ENCODE results near the gene DNLZ. TPM values are rescaled to one million over a fixed set of nuclear protein-coding genes. Genes with fewer than 3 reads are reported as not detected.

Gene DNLZ
- total RNA-seq, 4 donors from 2014 or later: 1.8 to 31.1 (median 19.7) TPM

DNA sequence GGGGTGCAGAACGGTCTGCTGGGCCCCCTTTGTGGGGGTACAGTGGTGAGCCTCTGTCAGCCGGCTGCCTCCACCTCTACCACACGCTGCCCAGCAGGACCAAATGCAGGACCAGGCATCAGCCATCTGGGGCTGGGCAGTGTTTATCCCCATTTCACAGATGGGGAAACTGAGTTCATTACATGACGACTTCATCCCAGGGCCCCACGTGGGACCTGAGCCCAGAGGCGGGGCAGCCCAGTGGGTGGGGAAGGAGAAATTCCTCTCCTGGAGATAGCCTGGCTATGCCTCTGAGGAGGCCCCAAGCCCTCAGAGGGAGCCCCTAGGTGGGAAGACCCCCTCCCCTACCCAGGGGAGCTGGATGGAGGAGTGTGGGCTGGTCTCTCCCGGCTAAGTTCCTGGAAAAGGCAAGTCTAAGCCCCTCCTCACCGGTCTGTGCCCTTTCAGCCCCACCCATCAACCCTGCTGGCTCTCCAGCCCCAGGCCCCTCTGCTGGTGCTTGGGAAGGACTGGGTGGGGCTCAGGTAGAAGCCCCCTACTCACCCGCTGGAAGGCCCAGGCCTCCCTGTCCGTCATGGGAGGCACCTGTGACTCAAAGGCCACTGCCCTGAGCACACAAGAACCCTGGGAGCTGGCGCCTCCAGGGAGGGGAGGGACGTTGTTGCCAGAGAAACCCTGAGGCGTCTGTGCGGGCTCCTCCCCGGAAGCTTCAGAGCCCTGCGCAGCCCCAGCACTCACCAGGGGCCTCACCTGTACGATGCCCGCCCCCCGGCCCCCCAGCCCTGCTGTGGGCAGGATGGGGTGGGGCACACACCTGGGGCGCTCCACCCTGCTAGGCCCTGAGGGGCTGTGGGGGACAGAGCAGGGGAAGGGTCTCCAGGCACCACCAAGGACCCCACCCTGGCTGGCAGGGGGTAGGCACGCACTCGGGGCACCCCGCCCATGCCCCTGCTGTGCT, 52.2 kb downstream of the DNLZ start:
- TF ChIP-seq CTCF (IDR thresholded peaks at IDR 0.05) (no peak), POLR2A (IDR thresholded peaks at IDR 0.05) (no peak)
- 0% methylated on average over 2 of the region's 23 CpGs; no CpG with 5 or more reads in 1 of the 2 donors for WGBS, 2 donors
- Histone ChIP-seq H3K27ac (no peak overlapping the region), H3K27me3 (peaks cover 0 to 50% (median 0%) of the 10 kb centered on the region in 4 donors), H3K4me3 (no peak overlapping the region), H3K9me3 (peaks cover 0 to 18% (median 11%) of the 10 kb centered on the region in 3 donors), H3K4me1 (peaks cover 0 to 22% (median 0%) of the 10 kb centered on the region in 3 donors), H3K36me3 (no peaks in the 10 kb centered on the region)
- no peak for DNase-seq
- intact Hi-C loops (cut with DNase I): no loop called here

DNA sequence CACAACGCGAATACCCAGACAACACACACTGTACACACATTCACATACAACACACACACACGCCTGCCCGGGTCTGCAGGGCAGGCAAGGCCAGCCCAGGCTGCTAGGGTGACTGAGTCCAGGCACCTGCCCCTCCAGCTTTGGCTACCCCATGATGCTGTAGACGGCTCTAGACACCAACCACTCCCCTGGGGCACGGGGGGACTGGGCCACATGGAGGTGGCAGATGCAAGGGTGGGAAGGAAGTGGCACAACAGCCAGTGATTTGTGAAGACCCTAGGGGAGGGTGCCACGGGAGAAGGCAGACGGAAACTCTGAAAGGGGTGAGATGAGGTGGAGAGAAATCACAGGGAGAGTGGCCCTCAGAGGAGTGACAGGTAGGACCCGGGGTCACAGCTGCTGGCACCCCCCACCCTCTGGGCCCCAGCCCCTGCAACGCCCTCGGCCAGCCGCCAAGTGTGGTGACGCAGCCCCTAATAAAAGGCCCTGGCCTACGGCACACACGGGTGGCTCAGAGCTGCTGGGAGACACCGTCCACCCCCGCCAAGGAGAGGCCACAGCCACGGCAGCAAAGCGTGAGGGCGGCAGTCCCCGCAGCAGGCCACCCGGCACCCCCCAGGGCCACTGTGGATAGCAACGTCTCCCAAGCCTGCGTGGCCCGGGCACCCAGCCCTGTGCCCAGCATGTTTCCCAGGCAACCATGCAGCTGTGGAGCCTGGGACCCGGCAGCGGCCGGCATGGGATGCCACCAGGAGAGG, 53.1 kb downstream of the DNLZ start:
- peaks cover 0 to 22% (median 0%) of the 10 kb centered on the region in 3 donors for H3K4me1 ChIP-seq
- H3K9me3 ChIP-seq: peaks cover 0 to 14% (median 11%) of the 10 kb centered on the region in 3 donors
- no peaks in the 10 kb centered on the region for H3K36me3 ChIP-seq
- no peak overlapping the region for H3K27ac ChIP-seq
- no peak for DNase-seq
- 32 to 57% methylated on average over 5 to 8 of the region's 28 CpGs for WGBS, 2 donors
- intact Hi-C loops (cut with DNase I): no loop called here
- H3K4me3 ChIP-seq: no peak overlapping the region
- TF ChIP-seq CTCF (IDR thresholded peaks at IDR 0.05) (no peak), POLR2A (IDR thresholded peaks at IDR 0.05) (no peak)
- H3K27me3 ChIP-seq: peaks cover 0 to 58% (median 0%) of the 10 kb centered on the region in 4 donors

DNA sequence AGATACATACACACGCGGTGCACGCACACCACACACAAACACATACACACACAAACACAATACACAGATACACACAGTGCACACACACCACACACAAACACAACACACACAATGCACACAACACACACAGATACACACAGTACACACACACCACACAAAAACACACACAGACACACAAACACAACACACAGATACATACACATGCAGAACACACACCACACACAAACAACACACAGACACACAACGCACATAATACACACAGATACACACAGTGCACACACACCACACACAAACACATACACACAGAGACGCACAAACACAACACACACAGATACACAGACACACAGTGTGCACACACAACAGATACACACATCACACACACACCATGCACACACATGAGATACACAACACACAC, 53.7 kb downstream of the DNLZ start:
- intact Hi-C loops (cut with DNase I): no loop called here
- no peak overlapping the region for H3K27ac ChIP-seq
- 81 to 88% methylated on average over 2 to 5 of the region's 5 CpGs for WGBS, 2 donors
- TF ChIP-seq CTCF (IDR thresholded peaks at IDR 0.05) (no peak), POLR2A (IDR thresholded peaks at IDR 0.05) (no peak)
- peaks cover 0 to 64% (median 0%) of the 10 kb centered on the region in 4 donors for H3K27me3 ChIP-seq
- peaks cover 0 to 22% (median 0%) of the 10 kb centered on the region in 3 donors for H3K4me1 ChIP-seq
- no peak for DNase-seq
- H3K36me3 ChIP-seq: no peaks in the 10 kb centered on the region
- H3K4me3 ChIP-seq: no peak overlapping the region
- peaks cover 0 to 8% (median 5%) of the 10 kb centered on the region in 3 donors for H3K9me3 ChIP-seq

Other genes starting within 250 kb of the DNLZ start
- 10 to 100 TPM; 34.3 to 59.4 (median 43.4) TPM for gene TMEM250, start 244.9 kb downstream of the DNLZ start, total RNA-seq
- gene LHX3, start 158.6 kb downstream of the DNLZ start, total RNA-seq: not detected
- 1 to 10 TPM; 2.9 to 7.1 (median 5.5) TPM for gene QSOX2, start 117.9 kb downstream of the DNLZ start, total RNA-seq
- gene CCDC187, start 59.6 kb downstream of the DNLZ start, total RNA-seq: not detected
- 1 to 10 TPM in 3 of 4 donors, under 1 TPM in 1; 0.72 to 8.2 (median 1.9) TPM for gene GPSM1, start 36.2 kb downstream of the DNLZ start, total RNA-seq
- 1 to 10 TPM in 2 of 4 donors, under 1 TPM in 2; 0.57 to 1.1 (median 1.0) TPM for gene CARD9, start 9.9 kb upstream of the DNLZ start, total RNA-seq
- gene SNAPC4, start 36.4 kb upstream of the DNLZ start, total RNA-seq: 1 to 10 TPM; 2.6 to 5.1 (median 4.5) TPM
- gene ENTR1, start 46.9 kb upstream of the DNLZ start, total RNA-seq: 10 to 100 TPM; 24.3 to 31.9 (median 28.2) TPM
- gene PMPCA, start 46.9 kb upstream of the DNLZ start, total RNA-seq: 10 to 100 TPM; 29.4 to 38.7 (median 33.5) TPM
- 1 to 10 TPM; 6.2 to 7.8 (median 7.5) TPM for gene INPP5E, start 76.1 kb upstream of the DNLZ start, total RNA-seq
- gene SEC16A, start 119.3 kb upstream of the DNLZ start, total RNA-seq: 10 to 100 TPM; 31.2 to 49.1 (median 38.6) TPM
- gene NOTCH1, start 182.3 kb upstream of the DNLZ start, total RNA-seq: 10 to 100 TPM; 32.0 to 40.8 (median 36.2) TPM